B cell (primary cell): ENCODE measurements around the gene KRTAP10-1. TPM values are rescaled to one million over a fixed set of nuclear protein-coding genes. Genes with fewer than 3 reads are reported as not detected.

Experiments
- ATAC-seq: fragments of 200-7000 bp; cut with Tn5 transposase; one replicate; pipeline ENCODE4 v1.10.0; 2021; ENCODE audit warnings: low read depth, mild to moderate bottlenecking, moderate number of reproducible peaks, moderate library complexity
- CTCF ChIA-PET: fragments of 350-600 bp; sonication (Branson Sonifier 250); formaldehyde crosslinking; loops from one replicate; lab custom pipeline; 2021; ENCODE audit warnings: antibody characterized with exemption, inconsistent platforms; lab: Charles Lee
- POLR2A ChIA-PET: fragments of 350-600 bp; sonication (Branson Sonifier 250); formaldehyde crosslinking; loops from one replicate; lab custom pipeline; 2021; ENCODE audit warnings: antibody characterized with exemption; lab: Charles Lee
- DNase-seq: peaks from one replicate; pipeline ENCODE4 v3.0.0; 2013
- H2AFZ ChIP-seq: 2 replicates; pipeline ENCODE4 v1.6.1; 2012; ENCODE audit warnings: mild to moderate bottlenecking, low read depth, low read length; ENCODE audit not compliant: insufficient read depth, poor library complexity, severe bottlenecking
- H3K27ac ChIP-seq, 2 donors: 1 replicate in 1 of 2; 2 replicates in 1 of 2; pipeline ENCODE4 v1.5.1; 2012 to 2013; ENCODE audit warnings: low read length in 2 of 2, mild to moderate bottlenecking in 2 of 2, moderate library complexity in 1 of 2
- H3K27me3 ChIP-seq, 4 experiments: fragments of 200-600 bp in 1 of 4; sonication (generic) in 1 of 4; replicated peaks in 1 of 4; 1 replicate in 2 of 4; 2 replicates in 2 of 4; pipeline versions ENCODE4 v1.6.1 to v1.7.0; 2013 to 2016; ENCODE audit warnings: low read length in 3 of 4, mild to moderate bottlenecking in 2 of 4, mixed read lengths in 1 of 4, moderate library complexity in 1 of 4; ENCODE audit not compliant: insufficient read depth in 4 of 4, control insufficient read depth in 3 of 4; ENCODE audit errors: control extremely low read depth in 1 of 4
- H3K36me3 ChIP-seq, 2 experiments: replicated peaks in 1 of 2; 1 replicate in 1 of 2; 2 replicates in 1 of 2; pipeline versions ENCODE4 v1.6.1 to v1.7.1; 2013; ENCODE audit warnings: low read length in 1 of 2; ENCODE audit not compliant: insufficient read depth in 2 of 2, control insufficient read depth in 1 of 2; ENCODE audit errors: control extremely low read depth in 1 of 2, extremely low read depth in 1 of 2
- H3K4me1 ChIP-seq, 2 donors: fragments of 200-600 bp in 1 of 2; sonication (generic) in 1 of 2; 1 replicate in 1 of 2; 2 replicates in 1 of 2; pipeline versions ENCODE4 v1.5.1 to v1.6.1; 2013 to 2017; ENCODE audit warnings: low read length in 2 of 2; ENCODE audit not compliant: control insufficient read depth in 2 of 2, insufficient read depth in 2 of 2
- H3K4me2 ChIP-seq: replicated peaks from 2 replicates; pipeline ENCODE3; 2012; ENCODE audit warnings: mild to moderate bottlenecking, low read depth, low read length; ENCODE audit not compliant: poor library complexity, severe bottlenecking
- H3K4me3 ChIP-seq, 5 experiments: fragments of 200-600 bp in 1 of 5; sonication (generic) in 1 of 5; 1 replicate in 3 of 5; 2 replicates in 2 of 5; pipeline versions ENCODE4 v1.5.1 to v1.7.0; 2011 to 2016; ENCODE audit warnings: low read length in 4 of 5, mild to moderate bottlenecking in 4 of 5, low read depth in 2 of 5, control low read depth in 1 of 5, moderate library complexity in 1 of 5; ENCODE audit not compliant: insufficient read depth in 1 of 5; ENCODE audit errors: control extremely low read depth in 1 of 5, extremely low read depth in 1 of 5
- H3K79me2 ChIP-seq: fragments of 200-600 bp; sonication (generic); one replicate; pipeline ENCODE4 v1.6.0; 2016; ENCODE audit warnings: low read length; ENCODE audit not compliant: control insufficient read depth, insufficient read depth
- H3K9ac ChIP-seq: fragments of 200-600 bp; sonication (generic); 2 replicates; pipeline ENCODE4 v1.6.1; 2017; ENCODE audit warnings: mild to moderate bottlenecking, low read length, moderate library complexity
- H3K9me3 ChIP-seq, 3 donors: one replicate each; pipeline versions ENCODE4 v1.6.1 to v1.7.1; 2013; ENCODE audit warnings: low read length in 2 of 3; ENCODE audit not compliant: control insufficient read depth in 2 of 3, insufficient read depth in 1 of 3; ENCODE audit errors: control extremely low read depth in 1 of 3
- H4K20me1 ChIP-seq: 2 replicates; pipeline ENCODE4 v1.6.0; 2012; ENCODE audit warnings: mild to moderate bottlenecking, low read length; ENCODE audit not compliant: insufficient read depth, control insufficient read depth, poor library complexity, severe bottlenecking
- H3K27ac Mint-ChIP-seq: one replicate; pipeline ENCODE4 v1.8.0; 2021; ENCODE audit warnings: mixed read lengths
- H3K27me3 Mint-ChIP-seq: one replicate; pipeline ENCODE4 v1.8.0; 2021; ENCODE audit warnings: mixed read lengths
- H3K4me1 Mint-ChIP-seq: one replicate; pipeline ENCODE4 v1.8.0; 2021; ENCODE audit warnings: mixed read lengths
- H3K4me3 Mint-ChIP-seq: one replicate; pipeline ENCODE4 v1.8.0; 2021; ENCODE audit warnings: mixed read lengths
- H3K9me3 Mint-ChIP-seq: one replicate; pipeline ENCODE4 v1.8.0; 2022; ENCODE audit warnings: mixed read lengths; ENCODE audit not compliant: insufficient read depth
- CTCF ChIP-seq: fragments of 200-600 bp; IDR thresholded peaks from one replicate; pipeline ENCODE4 v1.8.0; 2022; ENCODE audit warnings: antibody characterized with exemption, mild to moderate bottlenecking
- EZH2 ChIP-seq: IDR thresholded peaks from 2 replicates; pipeline ENCODE4 v1.6.1; 2012; ENCODE audit warnings: borderline replicate concordance, low read depth, mild to moderate bottlenecking, moderate library complexity, low read length; ENCODE audit not compliant: insufficient read depth, poor library complexity, severe bottlenecking
- whole genome bisulfite sequencing: methylation state at CpG from one replicate; pipeline ENCODE4 v1.1.5; 2013; ENCODE audit warnings: missing lambda C conversion rate; ENCODE audit not compliant: insufficient coverage; 5-methylcytosine and 5-hydroxymethylcytosine counted together
- intact Hi-C: fragments of 100-400 bp; cut with micrococcal nuclease; formaldehyde crosslinking; loops from one replicate; pipeline ENCODE4 v1.10.0; 2022
- polyA plus RNA-seq: library from polyadenylated mRNA; depleted of rRNA; stranded (reverse); fragments of >200 nt; gene quantifications from 2 replicates; pipeline ENCODE4 v1.2.3, GENCODE V29; 2012
- total RNA-seq, 2 donors: library from RNA; stranded (reverse); fragments of 120-200 nt in 1 of 2; gene quantifications; 1 replicate in 1 of 2; 2 replicates in 1 of 2; pipeline versions ENCODE4 v1.2.3 to v1.2.4, GENCODE V29; 2013 to 2022

The KRTAP10-1 gene
- total and polyA plus RNA-seq, 2 donors (not counting 1 experiment from before 2014, with no cell fraction given), result not detected

DNA sequence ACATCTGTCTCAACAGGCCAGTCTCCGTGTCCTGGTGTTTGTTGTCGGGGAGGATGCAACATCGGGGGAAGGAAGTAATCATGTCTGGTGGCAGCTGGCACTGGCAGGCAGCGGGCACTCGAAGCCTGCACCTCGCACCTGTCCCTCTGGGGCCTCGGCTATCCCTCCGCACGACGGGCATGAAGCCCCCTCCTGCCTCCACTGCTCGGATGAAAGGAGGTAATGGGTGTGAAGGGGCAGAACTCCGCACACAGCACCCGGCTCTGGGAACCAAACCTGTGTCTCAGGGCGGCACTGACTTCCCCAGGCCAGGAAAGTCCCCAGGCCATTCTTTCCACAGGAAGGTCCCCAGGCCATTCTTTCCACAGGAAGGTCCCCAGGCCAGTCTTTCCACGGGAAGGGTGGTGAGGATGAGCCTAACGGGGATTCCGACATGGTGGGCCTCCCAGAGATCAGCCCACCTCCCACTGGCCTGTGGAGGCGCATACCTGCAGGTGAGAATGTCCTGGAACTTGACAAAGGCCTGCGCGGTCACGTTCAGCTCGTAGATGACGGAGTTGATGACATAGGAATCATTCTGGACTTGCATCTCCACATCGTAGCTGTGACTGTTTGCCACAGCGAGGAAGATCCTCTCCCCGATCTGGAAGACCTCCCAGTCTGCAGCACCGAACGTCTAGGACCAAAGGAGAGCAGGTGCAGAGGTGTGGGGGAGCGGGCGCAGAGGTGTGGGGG lies 31.1 kb downstream of the KRTAP10-1 start:
- Histone ChIP-seq H3K4me1 (peaks cover 14 to 21% of the 10 kb centered on the region in 2 donors), H3K36me3 (no peaks in the 10 kb centered on the region), H4K20me1 (no peaks in the 10 kb centered on the region), H3K4me2 (no peak overlapping the region), H2AFZ (no peak overlapping the region), H3K9me3 (peaks cover 0 to 3% (median 0%) of the 10 kb centered on the region in 3 donors), H3K4me3 (no peak overlapping the region), H3K27ac (no peak overlapping the region), H3K79me2 (no peaks in the 10 kb centered on the region), H3K9ac (no peak overlapping the region), H3K27me3 (peaks cover 0 to 9% (median 4%) of the 10 kb centered on the region in 4 experiments)
- no peak overlapping the region for H3K27ac Mint-ChIP-seq
- 89% methylated on average over 21 of the region's 30 CpGs for WGBS
- H3K9me3 Mint-ChIP-seq, result no peaks in the 10 kb centered on the region
- no peak overlapping the region for H3K4me3 Mint-ChIP-seq
- H3K4me1 Mint-ChIP-seq, result peaks cover 7% of the 10 kb centered on the region
- ChIA-PET CTCF (interaction anchor here (3.6 kb wide), 1 partner anchor 285 kb away, joined by 37 read pairs; no protein-coding TSS in a partner anchor), POLR2A (no interaction called here)
- DNase-seq, result no peak
- peaks cover 10% of the 10 kb centered on the region for H3K27me3 Mint-ChIP-seq
- ATAC-seq, result no peak
- no peak for TF ChIP-seq CTCF
- intact Hi-C loops, result no loop called here

DNA sequence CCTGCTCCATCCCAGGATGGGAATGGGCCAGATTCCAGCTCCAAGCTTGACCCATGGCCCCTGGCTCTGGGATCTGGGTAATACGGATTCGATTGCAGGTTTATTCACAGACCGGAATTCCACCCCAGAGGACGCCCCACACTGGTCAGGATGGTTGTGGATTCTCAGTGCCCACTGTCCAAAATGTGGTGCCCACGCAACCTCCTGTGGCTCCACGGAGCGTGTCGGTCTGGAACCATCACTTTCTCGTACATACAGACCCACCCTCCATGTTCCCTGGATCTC lies 31.6 kb downstream of the KRTAP10-1 start:
- ATAC-seq (no peak), DNase-seq (no peak)
- WGBS, result 80% methylated on average over 9 of the region's 9 CpGs
- peaks cover 0 to 3% (median 0%) of the 10 kb centered on the region in 3 donors for H3K9me3 ChIP-seq
- H3K36me3 ChIP-seq, result no peaks in the 10 kb centered on the region
- H3K4me2 ChIP-seq, result no peak overlapping the region
- peaks cover 10% of the 10 kb centered on the region for H3K27me3 Mint-ChIP-seq
- H3K9me3 Mint-ChIP-seq, result no peaks in the 10 kb centered on the region
- TF ChIP-seq EZH2 (no peak), CTCF (no peak)
- H3K4me3 ChIP-seq, result no peak overlapping the region
- peaks cover 7% of the 10 kb centered on the region for H3K4me1 Mint-ChIP-seq
- peaks cover 0 to 9% (median 4%) of the 10 kb centered on the region in 4 experiments for H3K27me3 ChIP-seq
- no peak overlapping the region for H2AFZ ChIP-seq
- no peaks in the 10 kb centered on the region for H4K20me1 ChIP-seq
- H3K9ac ChIP-seq, result no peak overlapping the region
- no peak overlapping the region for H3K4me3 Mint-ChIP-seq
- H3K27ac ChIP-seq, result no peak overlapping the region
- no peaks in the 10 kb centered on the region for H3K79me2 ChIP-seq
- peaks cover 14 to 23% of the 10 kb centered on the region in 2 donors for H3K4me1 ChIP-seq
- intact Hi-C loops, result no loop called here
- ChIA-PET CTCF (interaction anchor here (3.6 kb wide), 1 partner anchor 285 kb away, joined by 37 read pairs; no protein-coding TSS in a partner anchor), POLR2A (no interaction called here)
- no peak overlapping the region for H3K27ac Mint-ChIP-seq
